ENCODE results near the gene HCFC2.
"Not testable (repeated sequence)": the region's sequence is repeated elsewhere in the genome, so short reads cannot be mapped to it uniquely, and the experiment has no call there.

The HCFC2 gene

DNA sequence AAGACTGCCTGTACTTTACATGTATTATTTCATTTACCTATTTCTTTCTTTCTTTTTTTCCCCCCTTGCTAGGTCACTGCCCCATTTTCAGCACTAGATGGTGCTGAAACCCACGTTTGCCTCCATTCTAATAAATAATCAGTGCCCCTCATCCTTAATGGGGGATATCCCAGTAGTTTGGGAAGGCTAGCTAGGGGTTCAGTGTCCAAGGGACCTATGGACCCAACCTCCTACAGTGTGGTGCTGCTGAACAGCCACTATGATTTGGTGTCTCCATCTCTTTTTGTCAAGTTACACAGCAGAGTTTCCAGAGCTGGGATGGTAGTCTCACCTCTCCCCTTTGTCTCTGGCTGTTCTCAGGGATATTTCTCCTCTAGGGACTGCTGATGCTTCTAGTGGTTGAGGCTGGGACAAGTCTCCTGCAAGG lies 6.5 kb upstream of the HCFC2 start:
- no peak for DNase-seq (ENCODE audit: low read depth in 2 of 2)

GRCh38 chr12:104058802-104059201 lies 5.5 kb upstream of the HCFC2 start:
- no peak for DNase-seq (ENCODE audit: low read depth in 2 of 2)

GRCh38 chr12:104059963-104060362 lies 4.4 kb upstream of the HCFC2 start:
- DNase-seq (ENCODE audit: low read depth in 2 of 2) = no peak

GRCh38 chr12:104060791-104061190 lies 3.5 kb upstream of the HCFC2 start:
- no peak for DNase-seq (ENCODE audit: low read depth in 2 of 2)

- DNase-seq (ENCODE audit: low read depth in 2 of 2) = no peak
These were observed 660 bp upstream of the HCFC2 start for GRCh38 chr12:104063712-104064030.

- DNase-seq (ENCODE audit: low read depth in 2 of 2) = no peak
These were observed 604 bp downstream of the HCFC2 start for GRCh38 chr12:104064842-104065427.

DNA sequence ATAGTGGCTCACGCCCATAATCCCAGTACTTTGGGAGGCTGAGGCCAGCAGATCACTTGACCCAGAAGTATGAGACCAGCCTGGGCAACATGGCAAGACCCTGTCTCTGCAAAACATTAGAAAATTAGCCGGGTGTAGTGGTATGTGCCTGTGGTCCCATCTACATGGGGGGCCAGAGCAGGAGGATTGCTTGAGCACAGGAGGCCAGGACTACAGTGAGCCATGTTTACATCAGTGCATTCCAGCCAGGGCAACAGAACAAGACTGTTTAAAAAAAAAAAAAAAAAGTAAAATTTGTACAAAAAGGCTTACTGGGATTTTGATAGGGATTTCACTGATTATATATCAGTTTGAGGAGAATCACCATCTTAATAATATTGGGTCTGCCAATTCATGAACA lies 7.8 kb downstream of the HCFC2 start:
- no peak for DNase-seq (ENCODE audit: low read depth in 2 of 2)

- DNase-seq (ENCODE audit: low read depth in 2 of 2) = no peak
These were observed 9.4 kb downstream of the HCFC2 start for GRCh38 chr12:104073699-104074098.

- no peak for DNase-seq (ENCODE audit: low read depth in 2 of 2)
These were observed 14.7 kb downstream of the HCFC2 start for GRCh38 chr12:104079024-104079423.

GRCh38 chr12:104080764-104081163 lies 16.4 kb downstream of the HCFC2 start:
- no peak for DNase-seq (ENCODE audit: low read depth in 2 of 2)

- DNase-seq (ENCODE audit: low read depth in 2 of 2) = peak; percentile 36 to 48
These were observed 19.6 kb downstream of the HCFC2 start for GRCh38 chr12:104083769-104084475.

GRCh38 chr12:104090685-104091084 lies 26.4 kb downstream of the HCFC2 start:
- DNase-seq (ENCODE audit: low read depth in 2 of 2) = no peak

DNA sequence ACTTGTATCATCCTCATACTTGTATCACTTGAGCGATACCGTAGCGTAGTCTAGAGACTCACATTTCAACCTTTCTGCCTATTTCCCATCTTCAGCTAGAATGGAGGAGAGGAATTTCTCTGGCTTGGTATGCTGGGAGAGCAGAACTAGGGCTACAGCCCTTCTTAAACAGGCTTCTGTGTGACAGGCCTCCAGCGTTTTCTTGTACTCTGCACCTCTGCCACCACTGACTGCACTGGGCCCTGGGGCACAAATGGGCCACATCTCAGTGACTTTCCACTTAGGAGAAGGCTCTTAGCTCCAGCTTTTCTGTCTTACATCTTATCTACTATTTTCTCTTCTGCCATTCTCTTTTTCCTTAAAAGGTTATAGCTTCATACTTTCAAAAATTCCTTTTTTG lies 26.8 kb downstream of the HCFC2 start:
- no peak for DNase-seq (ENCODE audit: low read depth in 2 of 2)

DNA sequence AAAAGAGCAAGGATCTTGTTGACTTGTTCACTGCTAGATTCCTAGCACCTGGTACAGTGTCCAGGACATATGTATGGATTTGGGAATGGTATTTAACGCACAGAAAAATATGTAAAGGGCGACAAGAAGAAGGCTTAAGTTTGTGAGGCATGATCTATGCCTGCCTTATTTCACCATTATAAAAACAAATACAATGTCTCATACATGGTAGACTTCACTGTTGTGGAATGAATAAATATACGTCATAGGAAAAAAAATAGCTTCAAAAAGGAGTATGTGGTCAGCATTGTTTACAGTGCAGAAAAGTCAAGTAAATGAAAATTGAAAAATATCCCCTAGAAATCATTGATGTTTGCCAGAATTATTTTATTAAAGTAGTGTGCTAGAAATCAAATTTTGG lies 30.0 kb downstream of the HCFC2 start:
- no peak for DNase-seq (ENCODE audit: low read depth in 2 of 2)

DNA sequence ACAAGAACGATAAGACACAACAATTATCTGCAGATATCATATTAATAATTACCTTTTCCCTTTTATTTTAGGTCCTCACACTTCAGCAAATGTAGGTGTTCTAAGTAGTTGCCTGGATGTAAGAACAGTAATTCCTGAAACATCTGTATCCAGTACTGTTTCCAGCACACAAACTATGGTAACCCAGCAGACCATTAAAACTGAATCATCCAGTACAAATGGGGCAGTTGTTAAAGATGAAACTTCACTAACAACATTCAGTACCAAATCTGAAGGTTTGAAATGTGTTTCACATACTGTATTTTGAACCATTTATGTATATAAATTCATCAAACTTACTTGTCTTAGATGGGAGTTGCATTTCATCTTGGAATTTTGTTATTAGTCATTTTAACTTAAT lies 31.0 kb downstream of the HCFC2 start:
- no peak for DNase-seq (ENCODE audit: low read depth in 2 of 2)

GRCh38 chr12:104097954-104098353 lies 33.6 kb downstream of the HCFC2 start:
- no peak for DNase-seq (ENCODE audit: low read depth in 2 of 2)

- no peak for DNase-seq (ENCODE audit: low read depth in 2 of 2)
These were observed 41.1 kb downstream of the HCFC2 start for GRCh38 chr12:104105461-104105860.

GRCh38 chr12:104106965-104107364 lies 42.6 kb downstream of the HCFC2 start:
- no peak for DNase-seq (ENCODE audit: low read depth in 2 of 2)

DNA sequence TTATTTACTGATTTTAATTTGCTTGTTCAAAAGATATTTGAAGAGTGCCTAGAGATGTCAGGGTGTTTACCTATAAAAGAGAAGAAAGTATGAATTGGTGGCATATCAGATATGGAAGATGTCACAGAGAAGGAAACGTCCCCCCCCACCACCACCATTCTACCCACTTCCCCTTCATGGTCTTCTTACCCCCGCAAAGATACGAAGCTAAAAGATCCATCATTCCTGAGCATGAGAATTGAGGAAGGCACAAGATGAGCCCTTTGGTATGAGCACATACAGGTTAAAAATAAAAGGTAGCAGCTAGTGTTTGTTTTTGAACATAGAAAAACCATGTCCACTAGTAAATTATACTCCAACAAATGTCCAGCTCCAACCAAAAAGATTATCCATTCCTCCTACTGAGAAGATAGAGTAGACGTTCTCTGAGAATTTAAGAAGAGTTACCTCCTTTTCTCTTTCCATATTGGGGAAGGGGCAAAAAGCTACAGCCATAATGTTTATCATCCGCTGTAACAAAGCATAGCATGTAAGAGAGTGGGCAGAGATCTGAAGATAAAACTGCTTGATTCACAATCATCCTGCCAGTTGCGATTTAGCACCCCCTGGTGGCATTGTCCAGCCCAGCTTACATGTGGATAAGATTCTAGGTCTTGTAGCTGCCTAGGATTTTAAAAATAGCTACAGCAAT lies 44.6 kb downstream of the HCFC2 start:
- peak; percentile 60 to 73 for DNase-seq (ENCODE audit: low read depth in 2 of 2)

DNA sequence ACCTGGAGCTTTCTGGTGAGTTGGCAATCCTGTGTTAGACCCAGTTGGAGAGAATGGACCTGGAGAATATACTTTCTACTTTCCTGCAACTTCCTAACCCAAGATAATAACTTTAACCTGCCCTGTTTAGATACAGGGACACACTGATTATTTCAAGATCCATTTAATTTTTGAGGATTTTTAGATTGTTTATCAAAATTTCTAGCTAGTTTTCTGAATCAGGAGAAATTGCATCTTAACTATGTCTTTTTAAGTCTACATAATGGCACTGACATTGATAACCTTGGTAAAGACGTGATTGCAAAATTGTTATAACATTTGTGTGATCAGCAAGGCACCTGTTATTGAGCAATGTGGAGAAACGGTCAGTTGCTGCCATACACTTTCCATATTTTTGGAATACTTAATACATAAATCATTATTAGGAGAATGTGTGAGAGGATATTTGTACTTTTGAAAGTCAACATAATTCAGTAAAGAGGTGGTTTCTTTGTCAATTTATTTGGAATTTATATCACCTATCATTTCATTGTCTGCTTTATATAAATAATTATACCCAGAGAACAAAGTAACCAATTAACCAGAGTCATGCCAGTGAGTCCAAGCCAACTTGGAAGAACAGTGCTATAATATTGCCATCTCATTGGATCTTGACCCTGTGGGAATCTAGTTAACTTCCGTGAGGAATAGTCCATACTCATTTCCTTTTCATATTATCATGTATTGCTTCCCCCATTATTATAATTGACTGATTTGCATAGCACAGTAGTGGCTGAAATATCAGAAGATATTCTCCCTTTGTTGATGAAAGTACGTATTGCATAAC lies 45.3 kb downstream of the HCFC2 start:
- DNase-seq (ENCODE audit: low read depth in 2 of 2) = no peak

DNA sequence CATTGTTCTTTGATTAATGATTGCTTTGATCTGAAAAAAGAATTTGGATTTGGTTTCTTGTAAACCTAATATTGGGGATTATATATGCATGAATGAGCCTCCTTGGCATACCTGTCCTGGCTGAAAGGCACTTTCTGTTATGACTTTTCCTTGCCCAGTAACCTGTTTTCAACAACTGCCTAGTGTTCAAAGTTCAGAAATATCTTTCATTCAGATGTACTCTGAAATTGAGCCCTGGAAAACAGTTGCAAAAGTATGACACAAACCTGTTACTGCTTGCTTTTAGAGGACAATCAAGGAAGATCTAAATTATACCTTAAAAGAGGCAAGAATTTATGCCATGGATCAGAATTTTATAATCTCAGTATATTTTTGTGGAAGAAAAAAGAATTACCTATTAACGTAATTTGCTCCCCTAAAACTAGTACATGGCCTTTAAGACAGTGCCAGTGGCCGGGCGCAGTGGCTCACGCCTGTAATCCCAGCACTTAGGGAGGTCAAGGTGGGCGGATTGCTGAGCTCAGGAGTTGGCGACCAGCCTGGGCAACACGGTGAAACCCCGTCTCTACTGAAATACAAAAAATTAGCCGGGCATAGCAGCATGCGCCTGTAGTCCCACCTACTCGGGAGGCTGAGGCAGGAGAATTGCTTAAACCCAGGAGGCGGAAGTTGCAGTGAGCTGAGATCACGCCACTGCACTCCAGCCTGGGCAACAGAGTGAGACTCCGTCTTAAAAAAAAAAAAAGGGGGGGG lies 50.7 kb downstream of the HCFC2 start:
- DNase-seq (ENCODE audit: low read depth in 2 of 2) = not testable (repeated sequence)

DNA sequence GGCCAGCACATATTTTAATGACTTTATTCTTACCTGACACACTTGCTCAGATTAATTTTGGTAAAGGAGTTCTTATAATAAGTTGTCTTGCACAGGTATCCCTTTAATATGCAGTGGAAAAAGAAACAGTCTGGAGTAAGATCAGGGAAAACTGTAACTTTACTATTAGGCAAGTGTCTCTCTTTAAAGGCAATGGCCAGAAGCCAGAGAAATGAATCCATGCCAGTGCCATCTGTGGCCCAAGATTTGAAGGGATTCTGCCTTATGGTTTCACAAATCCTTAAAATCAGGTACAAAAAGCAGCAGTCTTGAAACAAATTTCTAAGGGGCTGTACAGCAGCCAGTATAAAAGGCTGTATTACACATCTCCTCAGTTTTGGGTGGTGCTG lies 51.2 kb downstream of the HCFC2 start:
- DNase-seq (ENCODE audit: low read depth in 2 of 2) = no peak

Data from stimulated activated CD8-positive, alpha-beta memory T cell treated with anti-CD3 and anti-CD28 coated beads, Interleukin-15, amount 100 ng/mL, for 48 hours (primary cell).